Stimulated activated CD4-positive, alpha-beta T cell treated with anti-CD3 and anti-CD28 coated beads, Interleukin-15, amount 100 ng/mL, for 1 hour (primary cell): ENCODE results near the gene CIAO2B.
"Not testable (repeated sequence)": the region's sequence is repeated elsewhere in the genome, so short reads cannot be mapped to it uniquely, and the experiment has no call there.

Experiments used
- DNase-seq, 2 donors: peaks; one replicate each; pipeline ENCODE4 v3.0.0-alpha.2; 2020; ENCODE audit warnings: low read depth in 1 of 2, low spot score in 1 of 2

Gene CIAO2B

GRCh38 chr16:66937725-66938337 lies 3.6 kb upstream of the CIAO2B start:
- DNase-seq = no peak

- no peak for DNase-seq
These were observed 2.8 kb upstream of the CIAO2B start for GRCh38 chr16:66936889-66937554.

GRCh38 chr16:66936462-66936861 lies 2.3 kb upstream of the CIAO2B start:
- DNase-seq = no peak

GRCh38 chr16:66935314-66936011 lies 1.3 kb upstream of the CIAO2B start, which contains the start of gene CES2:
CES2 (plus strand) TSS chr16:66935516; CDS start chr16:66935636, 120 bp downstream.
- DNase-seq = no peak

- DNase-seq = not testable (repeated sequence)
These were observed 674 bp upstream of the CIAO2B start for GRCh38 chr16:66934839-66935313.

- peak in 1 of 2 donors; percentile 22 for DNase-seq
These were observed 445 bp downstream of the CIAO2B start for GRCh38 chr16:66933776-66934137.

- DNase-seq = no peak
These were observed 2.1 kb downstream of the CIAO2B start for GRCh38 chr16:66932076-66932475.

- no peak for DNase-seq
These were observed 2.5 kb downstream of the CIAO2B start for GRCh38 chr16:66931665-66932064.

GRCh38 chr16:66930189-66930588 lies 4.0 kb downstream of the CIAO2B start:
- DNase-seq = no peak

GRCh38 chr16:66928702-66929388 lies 5.4 kb downstream of the CIAO2B start:
- DNase-seq = no peak

GRCh38 chr16:66927918-66928649 lies 6.1 kb downstream of the CIAO2B start:
- DNase-seq = no peak

GRCh38 chr16:66926961-66927436 lies 7.2 kb downstream of the CIAO2B start:
- no peak for DNase-seq

GRCh38 chr16:66926171-66926947 lies 7.8 kb downstream of the CIAO2B start:
- DNase-seq = no peak

GRCh38 chr16:66925322-66925840 lies 8.8 kb downstream of the CIAO2B start, which contains the start of gene RRAD:
RRAD (minus strand) TSS chr16:66925535; CDS start chr16:66925179, 356 bp downstream.
- no peak for DNase-seq

- peak in 1 of 2 donors; percentile 21 for DNase-seq
These were observed 9.5 kb downstream of the CIAO2B start for GRCh38 chr16:66924527-66925321.

- DNase-seq = no peak
These were observed 10.3 kb downstream of the CIAO2B start for GRCh38 chr16:66923866-66924265.

GRCh38 chr16:66923247-66923731 lies 10.9 kb downstream of the CIAO2B start:
- DNase-seq = no peak

GRCh38 chr16:66921729-66922450 lies 12.3 kb downstream of the CIAO2B start:
- no peak for DNase-seq
